Measurements from ENCODE around the gene RAI14.
"Not testable (repeated sequence)": the region's sequence is repeated elsewhere in the genome, so short reads cannot be mapped to it uniquely, and the experiment has no call there.

Gene RAI14

GRCh38 chr5:34694012-34694411 lies 37.9 kb downstream of the RAI14 start:
- Mint-ChIP-seq H3K9me3 (no peaks in the 10 kb centered on the region), H3K27ac (no peak overlapping the region), H3K4me1 (peaks cover 3% of the 10 kb centered on the region), H3K4me3 (no peak overlapping the region), H3K27me3 (no peaks in the 10 kb centered on the region), H3K36me3 (no peaks in the 10 kb centered on the region)
- CTCF ChIA-PET: no interaction called here
- no peak for DNase-seq

GRCh38 chr5:34694685-34695084 lies 38.6 kb downstream of the RAI14 start:
- DNase-seq: no peak
- no peak overlapping the region for H3K4me3 Mint-ChIP-seq
- H3K36me3 Mint-ChIP-seq: no peaks in the 10 kb centered on the region
- peaks cover 3% of the 10 kb centered on the region for H3K4me1 Mint-ChIP-seq
- no peak overlapping the region for H3K27ac Mint-ChIP-seq
- CTCF ChIA-PET: no interaction called here
- no peaks in the 10 kb centered on the region for H3K27me3 Mint-ChIP-seq
- no peaks in the 10 kb centered on the region for H3K9me3 Mint-ChIP-seq

- no peaks in the 10 kb centered on the region for H3K36me3 Mint-ChIP-seq
Observed at GRCh38 chr5:34695275-34696027, 39.3 kb downstream of the RAI14 start.

GRCh38 chr5:34697308-34698108 lies 41.4 kb downstream of the RAI14 start:
- Mint-ChIP-seq H3K9me3 (no peaks in the 10 kb centered on the region), H3K27me3 (peaks cover 8% of the 10 kb centered on the region), H3K36me3 (no peaks in the 10 kb centered on the region), H3K27ac (no peak overlapping the region), H3K4me1 (peaks cover 3% of the 10 kb centered on the region), H3K4me3 (no peak overlapping the region)
- no peak for DNase-seq
- CTCF ChIA-PET: interaction anchor here (0.6 kb wide), 1 partner anchor 212 kb away, joined by 3 read pairs; no protein-coding TSS in a partner anchor

More at GRCh38 chr5:34695275-34696027, 39.3 kb downstream of the RAI14 start:
- DNase-seq: no peak
- CTCF ChIA-PET: no interaction called here
- Mint-ChIP-seq H3K27ac (no peak overlapping the region), H3K9me3 (no peaks in the 10 kb centered on the region), H3K4me3 (no peak overlapping the region), H3K27me3 (no peaks in the 10 kb centered on the region), H3K4me1 (peaks cover 3% of the 10 kb centered on the region)

GRCh38 chr5:34698109-34698419 lies 41.9 kb downstream of the RAI14 start:
- CTCF ChIA-PET: no interaction called here
- H3K4me1 Mint-ChIP-seq: peaks cover 3% of the 10 kb centered on the region
- H3K9me3 Mint-ChIP-seq: no peaks in the 10 kb centered on the region
- no peak for DNase-seq
- no peaks in the 10 kb centered on the region for H3K36me3 Mint-ChIP-seq
- no peak overlapping the region for H3K27ac Mint-ChIP-seq
- H3K4me3 Mint-ChIP-seq: no peak overlapping the region
- peaks cover 8% of the 10 kb centered on the region for H3K27me3 Mint-ChIP-seq

GRCh38 chr5:34698754-34699153 lies 42.6 kb downstream of the RAI14 start:
- no peaks in the 10 kb centered on the region for H3K9me3 Mint-ChIP-seq
- H3K27ac Mint-ChIP-seq: no peak overlapping the region
- no peaks in the 10 kb centered on the region for H3K36me3 Mint-ChIP-seq
- H3K4me3 Mint-ChIP-seq: no peak overlapping the region
- peaks cover 8% of the 10 kb centered on the region for H3K27me3 Mint-ChIP-seq
- CTCF ChIA-PET: no interaction called here
- peaks cover 3% of the 10 kb centered on the region for H3K4me1 Mint-ChIP-seq
- no peak for DNase-seq

GRCh38 chr5:34699155-34700077 lies 43.3 kb downstream of the RAI14 start:
- Mint-ChIP-seq H3K27ac (no peak overlapping the region), H3K4me3 (no peak overlapping the region), H3K27me3 (peaks cover 8% of the 10 kb centered on the region), H3K9me3 (no peaks in the 10 kb centered on the region), H3K36me3 (no peaks in the 10 kb centered on the region), H3K4me1 (peaks cover 3% of the 10 kb centered on the region)
- CTCF ChIA-PET: no interaction called here
- DNase-seq: no peak

- H3K27ac Mint-ChIP-seq: no peak overlapping the region
- CTCF ChIA-PET: no interaction called here
- peaks cover 8% of the 10 kb centered on the region for H3K27me3 Mint-ChIP-seq
- no peaks in the 10 kb centered on the region for H3K36me3 Mint-ChIP-seq
- H3K4me3 Mint-ChIP-seq: no peak overlapping the region
- peaks cover 3% of the 10 kb centered on the region for H3K4me1 Mint-ChIP-seq
- no peaks in the 10 kb centered on the region for H3K9me3 Mint-ChIP-seq
- no peak for DNase-seq
Observed at GRCh38 chr5:34700078-34700452, 43.9 kb downstream of the RAI14 start.

GRCh38 chr5:34701442-34701841 lies 45.3 kb downstream of the RAI14 start:
- H3K4me3 Mint-ChIP-seq, H3K27me3 Mint-ChIP-seq, H3K9me3 Mint-ChIP-seq, DNase-seq, CTCF ChIA-PET, H3K36me3 Mint-ChIP-seq, H3K27ac Mint-ChIP-seq, H3K4me1 Mint-ChIP-seq: not testable (repeated sequence)

- H3K9me3 Mint-ChIP-seq: no peaks in the 10 kb centered on the region
- H3K27ac Mint-ChIP-seq: no peak overlapping the region
- CTCF ChIA-PET: no interaction called here
Observed at GRCh38 chr5:34703767-34704713, 47.9 kb downstream of the RAI14 start.

GRCh38 chr5:34706084-34706483 lies 50.0 kb downstream of the RAI14 start:
- peaks cover 8% of the 10 kb centered on the region for H3K27me3 Mint-ChIP-seq
- no peak overlapping the region for H3K27ac Mint-ChIP-seq
- no peaks in the 10 kb centered on the region for H3K9me3 Mint-ChIP-seq
- CTCF ChIA-PET: no interaction called here
- H3K4me1 Mint-ChIP-seq: no peaks in the 10 kb centered on the region
- no peaks in the 10 kb centered on the region for H3K36me3 Mint-ChIP-seq
- DNase-seq: no peak
- H3K4me3 Mint-ChIP-seq: no peak overlapping the region

More at GRCh38 chr5:34703767-34704713, 47.9 kb downstream of the RAI14 start:
- Mint-ChIP-seq H3K4me3 (no peak overlapping the region), H3K36me3 (no peaks in the 10 kb centered on the region), H3K4me1 (no peaks in the 10 kb centered on the region), H3K27me3 (peaks cover 8% of the 10 kb centered on the region)
- DNase-seq: no peak

GRCh38 chr5:34707451-34708107 lies 51.5 kb downstream of the RAI14 start:
- no peaks in the 10 kb centered on the region for H3K9me3 Mint-ChIP-seq
- no peak overlapping the region for H3K4me3 Mint-ChIP-seq
- CTCF ChIA-PET: no interaction called here
- H3K36me3 Mint-ChIP-seq: no peaks in the 10 kb centered on the region
- no peaks in the 10 kb centered on the region for H3K4me1 Mint-ChIP-seq
- no peaks in the 10 kb centered on the region for H3K27me3 Mint-ChIP-seq
- H3K27ac Mint-ChIP-seq: no peak overlapping the region
- no peak for DNase-seq

- Mint-ChIP-seq H3K36me3 (no peaks in the 10 kb centered on the region), H3K9me3 (no peaks in the 10 kb centered on the region), H3K4me1 (no peaks in the 10 kb centered on the region), H3K27ac (no peak overlapping the region), H3K4me3 (no peak overlapping the region), H3K27me3 (no peaks in the 10 kb centered on the region)
- DNase-seq: no peak
- CTCF ChIA-PET: no interaction called here
Observed at GRCh38 chr5:34708777-34709176, 52.6 kb downstream of the RAI14 start.
